HepG2 (cell line): ENCODE results near the gene CSKMT.

Experiments used
- ATF1 ChIP-seq: IDR thresholded peaks from 2 replicates; pipeline ENCODE4 v1.6.1; 2016; ENCODE audit warnings: mild to moderate bottlenecking, control low read depth
- CBX5 ChIP-seq: sonication (generic); formaldehyde crosslinking; IDR thresholded peaks from 2 replicates; pipeline ENCODE4 v1.4.0; 2020; ENCODE audit warnings: missing genetic modification reagents, borderline replicate concordance
- CTCF ChIP-seq: sonication (generic); formaldehyde crosslinking; IDR thresholded peaks from 2 replicates; pipeline ENCODE4 v1.5.0; 2020; ENCODE audit warnings: mild to moderate bottlenecking, missing genetic modification reagents, moderate library complexity
- DNMT1 ChIP-seq: sonication (generic); formaldehyde crosslinking; IDR thresholded peaks from 2 replicates; pipeline ENCODE4 v1.5.1; 2020; ENCODE audit warnings: mild to moderate bottlenecking, missing genetic modification reagents
- HMG20B ChIP-seq: conservative IDR thresholded peaks from 2 replicates; pipeline ENCODE4 v1.6.1; 2016; ENCODE audit warnings: missing genetic modification reagents, missing compliant biosample characterization
- MYPOP ChIP-seq: sonication (generic); formaldehyde crosslinking; IDR thresholded peaks from 2 replicates; pipeline ENCODE4 v1.8.1; 2023; ENCODE audit warnings: mild to moderate bottlenecking, moderate library complexity, missing genetic modification reagents
- NFE2L1 ChIP-seq: sonication (generic); formaldehyde crosslinking; IDR thresholded peaks from 2 replicates; pipeline ENCODE4 v1.4.0; 2020; ENCODE audit warnings: missing genetic modification reagents, mild to moderate bottlenecking, borderline replicate concordance
- NFIC ChIP-seq: IDR thresholded peaks from 2 replicates; pipeline ENCODE4 v1.6.1; 2012; ENCODE audit warnings: mild to moderate bottlenecking, low read length, inconsistent platforms
- POLR2AphosphoS5 ChIP-seq: IDR thresholded peaks from 2 replicates; pipeline ENCODE4 v1.6.1; 2012; ENCODE audit warnings: low read depth, low read length
- ZNF747 ChIP-seq: sonication (generic); formaldehyde crosslinking; IDR thresholded peaks from 2 replicates; pipeline ENCODE4 v1.8.1; 2023; ENCODE audit warnings: missing genetic modification reagents, mild to moderate bottlenecking, borderline replicate concordance

- TF ChIP-seq CTCF = no peak
- no peak for TF ChIP-seq DNMT1 (CRISPR knock-in tag)
- TF ChIP-seq CBX5 (CRISPR knock-in tag) = no peak
- TF ChIP-seq ATF1 = no peak
- no peak for TF ChIP-seq NFIC
- no peak for TF ChIP-seq MYPOP (CRISPR knock-in tag)
- no peak for TF ChIP-seq ZNF747 (CRISPR knock-in tag)
- no peak for TF ChIP-seq NFE2L1 (CRISPR knock-in tag)
- no peak for TF ChIP-seq POLR2AphosphoS5
- no peak for TF ChIP-seq HMG20B (CRISPR knock-in tag)
Observed at GRCh38 chr11:62677714-62678113, 12.6 kb downstream of the CSKMT start.
